ENCODE data around the gene CLDN2.

CLDN2 gene

GRCh38 chrX:106955004-106955772 is 35.0 kb downstream of the CLDN2 start:
- no peak overlapping the region for H3K9ac ChIP-seq (ENCODE audit: low read length)

GRCh38 chrX:106957856-106958255 is 37.7 kb downstream of the CLDN2 start:
- Histone ChIP-seq H3K27me3 (ENCODE audit: insufficient read depth, low read length) (no peaks in the 10 kb centered on the region), H3K4me3 (ENCODE audit: low read depth, low read length, poor library complexity, severe bottlenecking) (no peak overlapping the region), H3K79me2 (ENCODE audit: insufficient read depth, low read length) (no peaks in the 10 kb centered on the region), H3K36me3 (ENCODE audit: insufficient read depth, low read length) (no peaks in the 10 kb centered on the region), H3K9ac (ENCODE audit: low read length) (no peak overlapping the region), H3K9me2 (ENCODE audit: low read depth, low read length) (no peaks in the 10 kb centered on the region), H3K4me2 (ENCODE audit: low read length) (no peak overlapping the region), H3F3A (ENCODE audit: insufficient read depth, low read length) (no peaks in the 10 kb centered on the region), H2AFZ (ENCODE audit: low read length) (no peak overlapping the region), H3K9me3 (ENCODE audit: low read length) (no peaks in the 10 kb centered on the region), H4K20me1 (ENCODE audit: insufficient read depth, low read length) (no peaks in the 10 kb centered on the region), H3K27ac (ENCODE audit: low read depth, low read length, poor library complexity, severe bottlenecking) (no peak overlapping the region), H3K4me1 (ENCODE audit: insufficient read depth, low read length, severe bottlenecking) (no peaks in the 10 kb centered on the region)
- no peak for TF ChIP-seq CTCF (IDR thresholded peaks at IDR 0.05; ENCODE audit: low read length)
- no peak for TF ChIP-seq EZH2 (IDR thresholded peaks at IDR 0.05; ENCODE audit: borderline replicate concordance, low read length)

More at GRCh38 chrX:106955004-106955772, 35.0 kb downstream of the CLDN2 start:
- no peak overlapping the region for H3K27ac ChIP-seq (ENCODE audit: low read depth, low read length, poor library complexity, severe bottlenecking)
- no peaks in the 10 kb centered on the region for H3K4me1 ChIP-seq (ENCODE audit: insufficient read depth, low read length, severe bottlenecking)
- TF ChIP-seq EZH2 (IDR thresholded peaks at IDR 0.05; ENCODE audit: borderline replicate concordance, low read length) (no peak), CTCF (IDR thresholded peaks at IDR 0.05; ENCODE audit: low read length) (no peak)
- no peaks in the 10 kb centered on the region for H3K27me3 ChIP-seq (ENCODE audit: insufficient read depth, low read length)
- no peaks in the 10 kb centered on the region for H3K9me2 ChIP-seq (ENCODE audit: low read depth, low read length)
- H3K4me3 ChIP-seq (ENCODE audit: low read depth, low read length, poor library complexity, severe bottlenecking), result no peak overlapping the region
- no peaks in the 10 kb centered on the region for H4K20me1 ChIP-seq (ENCODE audit: insufficient read depth, low read length)
- no peaks in the 10 kb centered on the region for H3K36me3 ChIP-seq (ENCODE audit: insufficient read depth, low read length)
- no peak overlapping the region for H2AFZ ChIP-seq (ENCODE audit: low read length)
- H3F3A ChIP-seq (ENCODE audit: insufficient read depth, low read length), result no peaks in the 10 kb centered on the region
- no peak overlapping the region for H3K4me2 ChIP-seq (ENCODE audit: low read length)
- H3K79me2 ChIP-seq (ENCODE audit: insufficient read depth, low read length), result no peaks in the 10 kb centered on the region
- H3K9me3 ChIP-seq (ENCODE audit: low read length), result no peaks in the 10 kb centered on the region

GRCh38 chrX:106959901-106960300 is 39.7 kb downstream of the CLDN2 start:
- no peaks in the 10 kb centered on the region for H3K36me3 ChIP-seq (ENCODE audit: insufficient read depth, low read length)
- no peaks in the 10 kb centered on the region for H3K27me3 ChIP-seq (ENCODE audit: insufficient read depth, low read length)
- H3K4me3 ChIP-seq (ENCODE audit: low read depth, low read length, poor library complexity, severe bottlenecking), result no peak overlapping the region
- no peaks in the 10 kb centered on the region for H3K9me3 ChIP-seq (ENCODE audit: low read length)
- no peaks in the 10 kb centered on the region for H3F3A ChIP-seq (ENCODE audit: insufficient read depth, low read length)
- H3K4me1 ChIP-seq (ENCODE audit: insufficient read depth, low read length, severe bottlenecking), result no peaks in the 10 kb centered on the region
- H3K9me2 ChIP-seq (ENCODE audit: low read depth, low read length), result no peaks in the 10 kb centered on the region
- no peak overlapping the region for H3K4me2 ChIP-seq (ENCODE audit: low read length)
- TF ChIP-seq CTCF (IDR thresholded peaks at IDR 0.05; ENCODE audit: low read length) (no peak), EZH2 (IDR thresholded peaks at IDR 0.05; ENCODE audit: borderline replicate concordance, low read length) (no peak)
- H4K20me1 ChIP-seq (ENCODE audit: insufficient read depth, low read length), result no peaks in the 10 kb centered on the region
- H2AFZ ChIP-seq (ENCODE audit: low read length), result no peak overlapping the region
- H3K27ac ChIP-seq (ENCODE audit: low read depth, low read length, poor library complexity, severe bottlenecking), result no peak overlapping the region
- no peaks in the 10 kb centered on the region for H3K79me2 ChIP-seq (ENCODE audit: insufficient read depth, low read length)
- no peak overlapping the region for H3K9ac ChIP-seq (ENCODE audit: low read length)
